ENCODE measurements around the gene CALM3. TPM values are rescaled to one million over a fixed set of nuclear protein-coding genes. Genes with fewer than 3 reads are reported as not detected.
A peak's percentile ranks its signal among the peaks of the same experiment; 100 is the strongest.

CALM3 gene
- total and polyA plus RNA-seq, 4 experiments from 2014 or later = 169 to 212 (median 191) TPM

DNA sequence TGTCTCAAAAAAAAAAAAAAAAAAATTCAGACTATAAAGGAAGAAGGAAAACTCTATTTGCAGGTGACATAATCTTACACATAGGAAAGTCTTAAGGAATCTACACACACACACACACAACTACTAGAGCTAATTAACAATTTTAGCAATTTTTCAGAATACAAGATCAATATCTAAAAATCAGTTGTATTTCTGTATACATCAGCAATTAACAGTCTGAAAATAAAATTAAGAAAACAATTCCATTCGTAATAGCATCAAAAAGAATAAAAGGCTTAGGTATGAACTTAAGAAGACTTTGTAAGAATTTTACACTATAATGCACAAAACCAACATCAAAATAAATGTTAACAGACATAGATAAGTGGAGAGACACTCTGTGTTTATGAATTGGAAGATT lies 15.6 kb upstream of the CALM3 start:
- H3K27ac Mint-ChIP-seq = no peak overlapping the region
- peaks cover 0 to 5% (median 2%) of the 10 kb centered on the region in 4 donors for H3K4me1 Mint-ChIP-seq
- Histone ChIP-seq H3K27ac (ENCODE audit: low read depth, low read length) (no peak overlapping the region), H3K27me3 (ENCODE audit: insufficient read depth, low read length) (no peaks in the 10 kb centered on the region), H3K36me3 (ENCODE audit: insufficient read depth, low read length) (no peaks in the 10 kb centered on the region), H3K4me1 (ENCODE audit: insufficient read depth, low read length) (no peaks in the 10 kb centered on the region), H3K9me3 (ENCODE audit: control insufficient read depth in 1 of 2, low read length in 2 of 2) (no peaks in the 10 kb centered on the region), H3K4me3 (ENCODE audit: low read length in 2 of 2) (no peak overlapping the region)
- ChIA-PET CTCF (ENCODE audit: partially characterized antibody) (no interaction called here), POLR2A (ENCODE audit: partially characterized antibody) (no interaction called here)
- intact Hi-C loops (cut with micrococcal nuclease) = no loop called here
- H3K9me3 Mint-ChIP-seq = peaks cover 0 to 2% (median 0%) of the 10 kb centered on the region in 8 donors
- H3K4me3 Mint-ChIP-seq = no peak overlapping the region
- no peaks in the 10 kb centered on the region for H3K27me3 Mint-ChIP-seq
- DNase-seq = no peak
- no peaks in the 10 kb centered on the region for H3K36me3 Mint-ChIP-seq

DNA sequence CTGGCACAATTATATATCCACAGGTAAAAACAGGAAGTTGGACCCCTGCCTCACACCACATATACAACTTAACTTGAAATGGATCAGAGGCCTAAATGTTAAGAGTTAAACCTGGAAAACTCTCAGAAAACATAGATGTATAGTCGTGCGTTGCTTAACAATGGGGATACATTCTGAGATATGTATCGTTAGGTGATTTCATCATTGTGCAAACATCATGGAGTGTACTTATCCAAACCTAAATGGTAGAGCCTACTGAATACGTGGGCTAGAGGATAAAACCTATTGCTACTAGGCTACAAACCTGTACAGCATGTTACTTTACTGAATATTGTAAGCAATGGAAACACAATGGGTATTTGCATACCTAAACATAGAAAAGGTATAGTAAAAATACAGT lies 14.8 kb upstream of the CALM3 start:
- Histone ChIP-seq H3K9me3 (ENCODE audit: control insufficient read depth in 1 of 2, low read length in 2 of 2) (no peaks in the 10 kb centered on the region), H3K36me3 (ENCODE audit: insufficient read depth, low read length) (no peaks in the 10 kb centered on the region), H3K27ac (ENCODE audit: low read depth, low read length) (no peak overlapping the region), H3K4me1 (ENCODE audit: insufficient read depth, low read length) (no peaks in the 10 kb centered on the region), H3K27me3 (ENCODE audit: insufficient read depth, low read length) (no peaks in the 10 kb centered on the region), H3K4me3 (ENCODE audit: low read length in 2 of 2) (no peak overlapping the region)
- H3K27me3 Mint-ChIP-seq = no peaks in the 10 kb centered on the region
- H3K4me3 Mint-ChIP-seq = no peak overlapping the region
- ChIA-PET POLR2A (ENCODE audit: partially characterized antibody) (no interaction called here), CTCF (ENCODE audit: partially characterized antibody) (no interaction called here)
- H3K36me3 Mint-ChIP-seq = no peaks in the 10 kb centered on the region
- peaks cover 0 to 5% (median 2%) of the 10 kb centered on the region in 4 donors for H3K4me1 Mint-ChIP-seq
- no peak for DNase-seq
- H3K9me3 Mint-ChIP-seq = peaks cover 0 to 2% (median 0%) of the 10 kb centered on the region in 8 donors
- no peak overlapping the region for H3K27ac Mint-ChIP-seq
- intact Hi-C loops (cut with micrococcal nuclease) = no loop called here

DNA sequence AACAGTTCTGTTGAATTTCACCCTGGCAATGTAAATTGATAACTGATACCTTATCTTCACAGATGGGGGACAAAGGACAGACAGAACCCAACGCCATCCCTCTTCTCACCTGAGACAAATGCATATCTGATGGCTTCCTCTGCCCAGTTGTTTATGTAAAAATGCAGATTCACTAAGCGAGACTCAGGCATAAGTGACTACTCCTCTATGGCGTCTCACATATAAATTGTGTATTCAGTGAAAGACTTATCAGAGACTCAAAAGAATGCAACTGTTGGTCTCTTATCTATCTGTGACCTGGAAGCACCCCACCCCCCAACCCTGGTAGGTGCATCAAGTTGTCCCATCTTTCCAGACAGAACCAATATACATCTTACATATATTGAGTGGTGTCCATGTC lies 13.3 kb upstream of the CALM3 start:
- Mint-ChIP-seq H3K27me3 (no peaks in the 10 kb centered on the region), H3K4me1 (peaks cover 0 to 5% (median 2%) of the 10 kb centered on the region in 4 donors), H3K4me3 (no peak overlapping the region), H3K36me3 (no peaks in the 10 kb centered on the region), H3K27ac (peak overlapping the region in 1 of 7 donors; percentile 22), H3K9me3 (peaks cover 0 to 2% (median 0%) of the 10 kb centered on the region in 8 donors)
- POLR2A ChIA-PET (ENCODE audit: partially characterized antibody) = no interaction called here
- no peak overlapping the region for H3K27ac ChIP-seq (ENCODE audit: low read depth, low read length)
- DNase-seq = no peak
- no peaks in the 10 kb centered on the region for H3K9me3 ChIP-seq (ENCODE audit: control insufficient read depth in 1 of 2, low read length in 2 of 2)
- intact Hi-C loops (cut with micrococcal nuclease) = no loop called here
- H3K27me3 ChIP-seq (ENCODE audit: insufficient read depth, low read length) = no peaks in the 10 kb centered on the region
- no peaks in the 10 kb centered on the region for H3K36me3 ChIP-seq (ENCODE audit: insufficient read depth, low read length)
- no peak overlapping the region for H3K4me3 ChIP-seq (ENCODE audit: low read length in 2 of 2)
- CTCF ChIA-PET (ENCODE audit: partially characterized antibody) = no interaction called here
- H3K4me1 ChIP-seq (ENCODE audit: insufficient read depth, low read length) = no peaks in the 10 kb centered on the region

DNA sequence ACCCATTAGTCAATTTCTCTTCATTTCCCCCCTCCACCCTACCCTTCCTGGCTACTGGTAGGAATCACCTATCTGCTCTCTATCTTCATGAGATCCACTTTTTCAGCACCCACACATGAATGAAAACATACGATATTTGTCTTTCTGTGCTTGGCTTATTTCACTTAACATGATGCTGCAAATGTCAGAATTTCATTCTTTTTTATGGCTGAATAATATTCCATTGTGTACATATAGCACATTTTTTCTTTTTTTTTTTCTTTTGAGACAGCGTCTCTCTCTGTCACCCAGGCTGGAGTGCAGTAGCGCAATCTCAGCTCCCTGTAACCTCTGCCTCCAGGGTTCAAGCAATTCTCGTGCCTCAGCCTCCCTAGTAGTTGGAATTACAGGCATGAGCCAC lies 9.9 kb upstream of the CALM3 start:
- Histone ChIP-seq H3K4me1 (ENCODE audit: insufficient read depth, low read length) (no peaks in the 10 kb centered on the region), H3K9me3 (ENCODE audit: control insufficient read depth in 1 of 2, low read length in 2 of 2) (no peaks in the 10 kb centered on the region), H3K27me3 (ENCODE audit: insufficient read depth, low read length) (no peaks in the 10 kb centered on the region), H3K36me3 (ENCODE audit: insufficient read depth, low read length) (no peaks in the 10 kb centered on the region), H3K4me3 (ENCODE audit: low read length in 2 of 2) (no peak overlapping the region), H3K27ac (ENCODE audit: low read depth, low read length) (no peak overlapping the region)
- H3K4me3 Mint-ChIP-seq = peak overlapping the region in 1 of 8 donors; percentile 36
- no peaks in the 10 kb centered on the region for H3K4me1 Mint-ChIP-seq
- H3K27me3 Mint-ChIP-seq = no peaks in the 10 kb centered on the region
- H3K27ac Mint-ChIP-seq = no peak overlapping the region
- ChIA-PET CTCF (ENCODE audit: partially characterized antibody) (no interaction called here), POLR2A (ENCODE audit: partially characterized antibody) (no interaction called here)
- peaks cover 0 to 2% (median 0%) of the 10 kb centered on the region in 8 donors for H3K9me3 Mint-ChIP-seq
- no peak for DNase-seq
- intact Hi-C loops (cut with micrococcal nuclease) = no loop called here
- no peaks in the 10 kb centered on the region for H3K36me3 Mint-ChIP-seq

DNA sequence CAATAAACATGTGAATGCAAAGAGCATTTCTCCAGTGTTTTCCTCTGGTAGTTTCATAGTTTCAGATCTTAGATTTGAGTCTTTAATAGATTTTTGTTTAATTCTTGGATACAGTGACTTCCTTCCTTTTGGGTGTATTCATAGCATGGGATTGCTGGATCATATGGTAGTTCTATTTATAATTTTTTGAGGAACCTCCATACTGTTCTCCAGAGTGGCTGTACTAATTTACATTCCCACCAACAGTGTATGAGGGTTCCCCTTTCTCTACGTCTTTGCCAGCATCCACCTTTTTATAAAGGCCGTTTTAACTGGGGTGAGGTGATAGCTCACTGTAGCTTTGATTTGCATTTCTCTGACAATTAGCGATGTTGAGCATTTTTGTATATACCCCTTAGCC lies 9.3 kb upstream of the CALM3 start:
- no peak overlapping the region for H3K4me3 Mint-ChIP-seq

DNA sequence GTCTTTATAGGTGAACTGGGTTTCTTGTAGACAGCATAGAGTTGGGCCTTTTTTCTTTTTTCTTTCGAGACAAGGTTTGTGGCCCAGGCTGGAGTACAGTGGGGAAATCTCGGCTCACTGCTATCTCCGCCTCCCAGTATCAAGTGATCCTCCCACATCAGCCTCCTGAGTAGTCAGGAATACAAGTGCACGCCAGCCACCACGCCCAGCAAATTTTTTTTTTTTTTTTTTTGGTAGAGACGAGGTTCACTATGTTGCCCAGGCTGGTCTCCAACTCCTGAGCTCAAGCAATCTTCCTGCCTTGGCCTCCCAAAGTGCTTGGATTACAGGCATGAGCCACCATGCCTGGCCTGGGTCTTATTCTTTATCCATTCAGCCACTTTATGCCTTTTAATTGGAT lies 5.1 kb upstream of the CALM3 start:
- POLR2A ChIA-PET (ENCODE audit: partially characterized antibody) = interaction anchor here (0.6 kb wide), 1 partner anchor 12 kb away, joined by 6 read pairs; no protein-coding TSS in a partner anchor
- DNase-seq = no peak
- no peak overlapping the region for H3K27ac ChIP-seq (ENCODE audit: low read depth, low read length)
- Mint-ChIP-seq H3K36me3 (peaks cover 0 to 10% of the 10 kb centered on the region in 2 donors), H3K27me3 (peaks cover 0 to 4% of the 10 kb centered on the region in 2 donors), H3K9me3 (peaks cover 0 to 11% (median 8%) of the 10 kb centered on the region in 8 donors), H3K4me1 (peaks cover 0 to 16% (median 7%) of the 10 kb centered on the region in 4 donors), H3K4me3 (no peak overlapping the region), H3K27ac (no peak overlapping the region)
- H3K36me3 ChIP-seq (ENCODE audit: insufficient read depth, low read length) = no peaks in the 10 kb centered on the region
- CTCF ChIA-PET (ENCODE audit: partially characterized antibody) = interaction anchor here (0.6 kb wide), 1 partner anchor 656 kb away, joined by 4 read pairs; no protein-coding TSS in a partner anchor
- peaks cover 0 to 4% of the 10 kb centered on the region in 2 donors for H3K9me3 ChIP-seq (ENCODE audit: control insufficient read depth in 1 of 2, low read length in 2 of 2)
- intact Hi-C loops (cut with micrococcal nuclease) = no loop called here
- H3K4me1 ChIP-seq (ENCODE audit: insufficient read depth, low read length) = peaks cover 8% of the 10 kb centered on the region
- H3K4me3 ChIP-seq (ENCODE audit: low read length in 2 of 2) = no peak overlapping the region
- H3K27me3 ChIP-seq (ENCODE audit: insufficient read depth, low read length) = no peaks in the 10 kb centered on the region

More for the DNA sequence above, 9.3 kb upstream of the CALM3 start:
- peak overlapping the region in 1 of 7 donors; percentile 23 for H3K27ac Mint-ChIP-seq
- intact Hi-C loops (cut with micrococcal nuclease) = no loop called here
- peaks cover 0 to 2% (median 0%) of the 10 kb centered on the region in 8 donors for H3K9me3 Mint-ChIP-seq
- Histone ChIP-seq H3K4me1 (ENCODE audit: insufficient read depth, low read length) (no peaks in the 10 kb centered on the region), H3K36me3 (ENCODE audit: insufficient read depth, low read length) (no peaks in the 10 kb centered on the region), H3K27ac (ENCODE audit: low read depth, low read length) (no peak overlapping the region), H3K9me3 (ENCODE audit: control insufficient read depth in 1 of 2, low read length in 2 of 2) (no peaks in the 10 kb centered on the region), H3K27me3 (ENCODE audit: insufficient read depth, low read length) (no peaks in the 10 kb centered on the region), H3K4me3 (ENCODE audit: low read length in 2 of 2) (no peak overlapping the region)
- CTCF ChIA-PET (ENCODE audit: partially characterized antibody) = no interaction called here
- no peaks in the 10 kb centered on the region for H3K27me3 Mint-ChIP-seq
- POLR2A ChIA-PET (ENCODE audit: partially characterized antibody) = interaction anchor here (1.8 kb wide), 1 partner anchor 9 kb away, joined by 4 read pairs; the partner anchor contains the start of gene CALM3
- H3K4me1 Mint-ChIP-seq = no peaks in the 10 kb centered on the region
- no peaks in the 10 kb centered on the region for H3K36me3 Mint-ChIP-seq
- DNase-seq = no peak

DNA sequence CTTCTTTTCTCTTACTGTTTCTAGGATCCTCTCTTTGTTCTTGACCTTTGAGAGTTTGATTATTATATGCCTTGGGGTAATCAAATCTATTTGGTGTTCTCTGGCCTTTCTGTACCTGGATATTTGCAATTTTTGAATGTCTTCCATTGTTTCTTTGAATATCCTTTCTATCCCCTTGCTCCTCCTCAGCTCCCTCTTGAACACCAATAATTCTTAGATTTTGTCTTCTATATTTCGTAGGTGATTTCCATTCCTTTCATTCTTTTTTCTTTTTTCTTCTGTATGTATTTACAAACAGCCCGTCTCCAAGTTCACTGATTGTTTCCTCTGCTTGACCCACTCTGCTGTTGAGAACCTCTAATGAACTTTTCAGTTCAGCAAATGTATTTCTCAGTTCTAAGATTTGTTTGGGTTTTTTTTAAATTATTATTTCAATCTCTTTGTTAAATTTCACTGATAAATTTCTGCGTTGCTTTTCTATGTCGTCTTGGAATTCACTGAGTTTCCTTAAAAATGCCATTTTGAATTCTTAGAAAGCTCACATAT lies 2.7 kb upstream of the CALM3 start:
- ChIA-PET CTCF (ENCODE audit: partially characterized antibody) (interaction anchor here (0.6 to 7.0 kb wide), 5 partner anchors 14 to 1689 kb away, joined by 3 to 77 read pairs (median 5); partner anchors contain the start of gene DACT3), POLR2A (ENCODE audit: partially characterized antibody) (interaction anchor here (8.3 kb wide), 1 partner anchor 16 kb away, joined by 301 read pairs; no protein-coding TSS in a partner anchor)
- no peak overlapping the region for H3K4me3 ChIP-seq (ENCODE audit: low read length in 2 of 2)
- H3K27me3 ChIP-seq (ENCODE audit: insufficient read depth, low read length) = no peaks in the 10 kb centered on the region
- H3K27ac ChIP-seq (ENCODE audit: low read depth, low read length) = no peak overlapping the region
- peaks cover 6 to 38% (median 19%) of the 10 kb centered on the region in 4 donors for H3K4me1 Mint-ChIP-seq
- H3K4me1 ChIP-seq (ENCODE audit: insufficient read depth, low read length) = peaks cover 21% of the 10 kb centered on the region
- H3K36me3 ChIP-seq (ENCODE audit: insufficient read depth, low read length) = no peaks in the 10 kb centered on the region
- H3K36me3 Mint-ChIP-seq = peaks cover 0 to 23% of the 10 kb centered on the region in 2 donors
- H3K4me3 Mint-ChIP-seq = no peak overlapping the region
- intact Hi-C loops (cut with micrococcal nuclease) = no loop called here
- no peak for DNase-seq
- H3K9me3 ChIP-seq (ENCODE audit: control insufficient read depth in 1 of 2, low read length in 2 of 2) = peaks cover 0 to 4% of the 10 kb centered on the region in 2 donors
- H3K27me3 Mint-ChIP-seq = peaks cover 0 to 4% of the 10 kb centered on the region in 2 donors
- H3K9me3 Mint-ChIP-seq = peaks cover 0 to 11% (median 8%) of the 10 kb centered on the region in 8 donors
- peak overlapping the region in 1 of 7 donors; percentile 36 for H3K27ac Mint-ChIP-seq
